Adrenal gland (tissue), 5 donors: ENCODE results near the gene TRMT2A.

Source experiments
- POLR2A ChIP-seq, 2 donors: fragments of 450-650 bp; IDR thresholded peaks; one replicate each; pipeline ENCODE4 v1.6.1; 2017; ENCODE audit warnings: antibody characterized with exemption in 2 of 2, mild to moderate bottlenecking in 2 of 2, moderate library complexity in 1 of 2
- TF ChIP-seq, protein P1 (sequence below), 6 experiments: fragments of 450-650 bp in 4 of 6; fragments of 200-600 bp in 2 of 6; sonication (generic) in 1 of 6; IDR thresholded peaks; 1 replicate in 5 of 6; 2 replicates in 1 of 6; pipeline versions ENCODE4 v1.5.1 to v1.8.0; 2016 to 2021; ENCODE audit warnings: antibody characterized with exemption in 6 of 6, mild to moderate bottlenecking in 2 of 6, moderate library complexity in 1 of 6
- donor health status: DM: no; HTN: no; CAD: no.

DNA sequence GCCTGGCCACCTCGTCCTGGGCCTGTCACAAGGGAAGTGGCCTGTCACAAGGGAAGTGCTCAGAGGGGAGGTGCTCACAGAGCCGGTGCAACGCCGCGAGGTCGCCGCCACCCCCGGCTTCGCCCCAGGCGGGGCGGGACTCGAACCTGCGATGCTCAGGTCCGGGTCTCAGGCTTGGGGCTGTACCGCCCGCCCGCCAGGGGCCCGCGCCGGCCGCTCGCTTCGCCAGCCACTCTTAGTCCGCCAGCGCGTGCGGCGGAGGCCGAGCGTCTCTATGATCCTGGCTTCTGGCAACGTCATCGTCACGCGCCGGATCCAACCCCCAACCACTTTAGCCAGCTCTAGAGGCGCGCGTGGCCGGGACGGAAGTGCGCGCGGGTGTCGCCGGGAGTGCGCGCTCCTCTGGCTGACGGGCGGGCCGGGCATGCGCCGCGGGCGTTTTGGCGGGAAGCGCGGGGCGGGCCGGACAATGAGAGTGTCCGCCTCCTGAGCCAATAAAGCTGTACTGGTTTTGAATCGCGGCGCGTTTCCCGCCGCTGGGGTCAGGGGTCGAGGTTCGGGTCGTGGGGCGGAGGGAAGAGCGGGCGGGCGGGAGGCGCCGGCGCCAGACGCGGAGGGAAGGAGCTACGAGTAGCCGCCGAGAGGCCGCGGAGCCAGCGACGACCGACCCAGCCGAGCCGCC, at the start of gene TRMT2A:
- TF ChIP-seq, protein P1, sequence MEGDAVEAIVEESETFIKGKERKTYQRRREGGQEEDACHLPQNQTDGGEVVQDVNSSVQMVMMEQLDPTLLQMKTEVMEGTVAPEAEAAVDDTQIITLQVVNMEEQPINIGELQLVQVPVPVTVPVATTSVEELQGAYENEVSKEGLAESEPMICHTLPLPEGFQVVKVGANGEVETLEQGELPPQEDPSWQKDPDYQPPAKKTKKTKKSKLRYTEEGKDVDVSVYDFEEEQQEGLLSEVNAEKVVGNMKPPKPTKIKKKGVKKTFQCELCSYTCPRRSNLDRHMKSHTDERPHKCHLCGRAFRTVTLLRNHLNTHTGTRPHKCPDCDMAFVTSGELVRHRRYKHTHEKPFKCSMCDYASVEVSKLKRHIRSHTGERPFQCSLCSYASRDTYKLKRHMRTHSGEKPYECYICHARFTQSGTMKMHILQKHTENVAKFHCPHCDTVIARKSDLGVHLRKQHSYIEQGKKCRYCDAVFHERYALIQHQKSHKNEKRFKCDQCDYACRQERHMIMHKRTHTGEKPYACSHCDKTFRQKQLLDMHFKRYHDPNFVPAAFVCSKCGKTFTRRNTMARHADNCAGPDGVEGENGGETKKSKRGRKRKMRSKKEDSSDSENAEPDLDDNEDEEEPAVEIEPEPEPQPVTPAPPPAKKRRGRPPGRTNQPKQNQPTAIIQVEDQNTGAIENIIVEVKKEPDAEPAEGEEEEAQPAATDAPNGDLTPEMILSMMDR (IDR thresholded peaks at IDR 0.05) = peak in 1 of 6 experiments; percentile 28
- TF ChIP-seq POLR2A (IDR thresholded peaks at IDR 0.05) = peak; percentile 6 to 80
